GM23248 (cell line): Measurements from ENCODE around the gene KCTD17.

Experiments used
- EZH2 ChIP-seq: fragments of 200-600 bp; sonication (generic); IDR thresholded peaks from 2 replicates; pipeline ENCODE4 v1.6.1; 2018; ENCODE audit warnings: antibody characterized with exemption, mild to moderate bottlenecking; ENCODE audit not compliant: insufficient read depth, poor library complexity, severe bottlenecking
- EZH2phosphoT487 ChIP-seq: fragments of 200-600 bp; sonication (generic); IDR thresholded peaks from 2 replicates; pipeline ENCODE4 v1.6.1; 2018; ENCODE audit warnings: antibody characterized with exemption, moderate library complexity, mild to moderate bottlenecking, low read depth; ENCODE audit not compliant: insufficient read depth

GRCh38 chr22:37072673-37073072 is 21.1 kb downstream of the KCTD17 start:
- TF ChIP-seq EZH2 (no peak), EZH2phosphoT487 (no peak)
